BLaER1 (cell line): ENCODE measurements around the gene SHPK.
"Not testable (repeated sequence)": the region's sequence is repeated elsewhere in the genome, so short reads cannot be mapped to it uniquely, and the experiment has no call there.

Source experiments
- H3K27ac ChIP-seq: shearing (Covaris generic); formaldehyde crosslinking; 2 replicates; pipeline ENCODE4 v1.8.1; 2022
- H3K27me3 ChIP-seq: shearing (Covaris generic); formaldehyde crosslinking; 2 replicates; pipeline ENCODE4 v1.8.1; 2022
- H3K36me3 ChIP-seq: shearing (Covaris generic); formaldehyde crosslinking; 2 replicates; pipeline ENCODE4 v1.8.1; 2022
- H3K4me1 ChIP-seq: shearing (Covaris generic); formaldehyde crosslinking; 2 replicates; pipeline ENCODE4 v1.8.1; 2022
- H3K4me2 ChIP-seq: shearing (Covaris generic); formaldehyde crosslinking; 2 replicates; pipeline ENCODE4 v1.8.1; 2022
- H3K4me3 ChIP-seq: shearing (Covaris generic); formaldehyde crosslinking; 2 replicates; pipeline ENCODE4 v1.8.1; 2022
- H3K9ac ChIP-seq: shearing (Covaris generic); formaldehyde crosslinking; 2 replicates; pipeline ENCODE4 v1.8.1; 2022
- H3K9me3 ChIP-seq: shearing (Covaris generic); formaldehyde crosslinking; 2 replicates; pipeline ENCODE4 v1.8.1; 2022
- H4K20me1 ChIP-seq: shearing (Covaris generic); formaldehyde crosslinking; 2 replicates; pipeline ENCODE4 v1.8.1; 2022
- Cebpa-rat ChIP-seq: shearing (Covaris generic); IDR thresholded peaks from 2 replicates; pipeline ENCODE4 v1.8.1; 2022

Gene SHPK

DNA sequence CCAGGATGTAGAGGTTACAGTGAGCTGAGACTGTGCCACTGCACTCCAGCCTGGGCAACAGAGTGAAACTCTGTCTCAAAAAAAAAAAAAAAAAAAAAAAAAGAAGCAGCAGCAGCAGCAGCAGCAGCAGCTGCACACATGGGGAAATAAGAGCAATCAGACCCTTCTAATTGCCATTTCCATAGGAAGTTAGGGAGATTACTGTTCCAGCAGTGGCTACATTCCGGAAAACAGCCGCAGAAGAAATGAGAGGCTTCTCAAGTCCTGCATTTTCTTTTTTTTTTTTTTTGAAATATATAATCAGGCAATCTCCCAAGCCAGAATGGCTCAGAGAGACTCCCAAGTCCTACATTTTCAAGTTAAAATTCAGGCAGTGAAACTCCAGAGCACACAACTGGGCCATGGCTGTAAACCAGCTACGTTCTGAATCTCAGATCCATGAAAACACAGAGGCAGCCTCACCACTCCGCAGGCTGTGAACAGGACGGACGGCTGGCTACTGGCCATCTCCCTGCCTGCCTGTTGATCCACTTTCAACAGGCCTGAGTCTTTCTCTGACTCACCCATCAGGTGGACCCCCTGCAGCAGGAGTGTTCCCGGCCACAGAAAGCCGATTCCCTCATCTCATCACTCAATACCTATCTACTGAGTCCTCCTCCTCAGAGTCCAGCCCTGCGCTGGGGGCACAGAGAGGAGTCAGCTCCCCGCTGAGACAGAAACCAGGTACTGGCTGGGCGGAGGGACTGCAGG, 41.8 kb downstream of the SHPK start:
- Histone ChIP-seq H3K9ac (no peak overlapping the region), H4K20me1 (no peaks in the 10 kb centered on the region), H3K4me3 (no peak overlapping the region), H3K4me2 (no peak overlapping the region), H3K4me1 (peaks cover 24% of the 10 kb centered on the region), H3K9me3 (no peaks in the 10 kb centered on the region), H3K27ac (peak overlapping the region; percentile 18; the same call in 1 of the 2 replicates), H3K27me3 (no peaks in the 10 kb centered on the region), H3K36me3 (peaks cover 19% of the 10 kb centered on the region; the same call in 1 of the 2 replicates)
- no peak for TF ChIP-seq Cebpa-rat

GRCh38 chr17:3593384-3593783, 42.7 kb downstream of the SHPK start:
- Histone ChIP-seq H3K4me3 (no peak overlapping the region), H3K27me3 (no peaks in the 10 kb centered on the region), H3K27ac (no peak overlapping the region), H3K4me2 (no peak overlapping the region), H3K36me3 (peaks cover 22% of the 10 kb centered on the region; the same call in 1 of the 2 replicates), H3K9ac (no peak overlapping the region), H3K4me1 (peaks cover 31% of the 10 kb centered on the region), H3K9me3 (no peaks in the 10 kb centered on the region), H4K20me1 (no peaks in the 10 kb centered on the region)
- TF ChIP-seq Cebpa-rat, result no peak

- TF ChIP-seq Cebpa-rat, result no peak
- Histone ChIP-seq H3K4me2 (no peak overlapping the region), H3K4me3 (no peak overlapping the region), H4K20me1 (no peaks in the 10 kb centered on the region), H3K27me3 (no peaks in the 10 kb centered on the region), H3K4me1 (peaks cover 37% of the 10 kb centered on the region), H3K36me3 (peaks cover 33% of the 10 kb centered on the region), H3K9ac (no peak overlapping the region), H3K27ac (peak overlapping the region; percentile 38), H3K9me3 (no peaks in the 10 kb centered on the region)
Observed at GRCh38 chr17:3592216-3592860, 43.7 kb downstream of the SHPK start.

- H3K9me3 ChIP-seq, result no peaks in the 10 kb centered on the region
- peak overlapping the region; percentile 80 for H3K4me2 ChIP-seq
- H3K4me1 ChIP-seq, result peaks cover 43% of the 10 kb centered on the region
- H4K20me1 ChIP-seq, result no peaks in the 10 kb centered on the region
- H3K4me3 ChIP-seq, result no peak overlapping the region
- 0 out of 2 replicates have a peak overlapping the region, but pooled peaks have one; percentile 1 for H3K9ac ChIP-seq
- H3K27ac ChIP-seq, result peak overlapping the region; percentile 67
- no peak for TF ChIP-seq Cebpa-rat
- H3K27me3 ChIP-seq, result no peaks in the 10 kb centered on the region
- peaks cover 40% of the 10 kb centered on the region for H3K36me3 ChIP-seq
Observed at GRCh38 chr17:3590768-3591167, 45.3 kb downstream of the SHPK start.

GRCh38 chr17:3590231-3590630, 45.8 kb downstream of the SHPK start:
- H3K27ac ChIP-seq, result peak overlapping the region; percentile 67
- H3K4me2 ChIP-seq, result peak overlapping the region; percentile 80
- no peak for TF ChIP-seq Cebpa-rat
- H3K9me3 ChIP-seq, result no peaks in the 10 kb centered on the region
- H3K4me3 ChIP-seq, result no peak overlapping the region
- 0 out of 2 replicates have a peak overlapping the region, but pooled peaks have one; percentile 1 for H3K9ac ChIP-seq
- peaks cover 42% of the 10 kb centered on the region for H3K36me3 ChIP-seq
- no peaks in the 10 kb centered on the region for H4K20me1 ChIP-seq
- H3K27me3 ChIP-seq, result no peaks in the 10 kb centered on the region
- peaks cover 48% of the 10 kb centered on the region for H3K4me1 ChIP-seq

- H3K27me3 ChIP-seq, result no peaks in the 10 kb centered on the region
- peaks cover 48% of the 10 kb centered on the region for H3K4me1 ChIP-seq
- peak overlapping the region; percentile 80 for H3K4me2 ChIP-seq
- H3K9ac ChIP-seq, result no peak overlapping the region
- peaks cover 45% of the 10 kb centered on the region for H3K36me3 ChIP-seq
- H3K27ac ChIP-seq, result peak overlapping the region; percentile 67
- H3K9me3 ChIP-seq, result no peaks in the 10 kb centered on the region
- no peaks in the 10 kb centered on the region for H4K20me1 ChIP-seq
- TF ChIP-seq Cebpa-rat, result no peak
- no peak overlapping the region for H3K4me3 ChIP-seq
Observed at GRCh38 chr17:3589784-3590183, 46.3 kb downstream of the SHPK start.

DNA sequence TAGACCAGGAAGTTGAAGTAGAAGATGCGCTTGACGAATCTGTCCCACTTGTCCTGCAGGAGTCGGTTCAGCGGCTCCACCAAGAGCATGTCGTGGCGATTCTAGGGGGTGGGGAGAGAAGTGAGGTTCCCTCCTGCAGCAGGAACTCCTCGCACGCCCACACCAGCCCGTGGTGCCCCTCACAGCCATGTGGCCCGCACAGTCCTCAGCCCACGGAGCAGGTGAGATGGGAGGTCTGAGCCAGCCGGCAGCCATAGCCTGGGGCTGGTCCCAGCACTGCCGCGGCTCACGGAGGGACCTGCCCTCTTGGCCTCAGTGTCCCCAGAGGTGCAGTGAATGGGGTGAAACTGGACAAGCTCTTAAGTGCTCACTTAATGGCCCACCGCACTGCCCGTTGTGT, 50.2 kb downstream of the SHPK start:
- Histone ChIP-seq H3K4me1 (peaks cover 40% of the 10 kb centered on the region), H3K4me2 (peak overlapping the region; percentile 19; the same call in 1 of the 2 replicates)

DNA sequence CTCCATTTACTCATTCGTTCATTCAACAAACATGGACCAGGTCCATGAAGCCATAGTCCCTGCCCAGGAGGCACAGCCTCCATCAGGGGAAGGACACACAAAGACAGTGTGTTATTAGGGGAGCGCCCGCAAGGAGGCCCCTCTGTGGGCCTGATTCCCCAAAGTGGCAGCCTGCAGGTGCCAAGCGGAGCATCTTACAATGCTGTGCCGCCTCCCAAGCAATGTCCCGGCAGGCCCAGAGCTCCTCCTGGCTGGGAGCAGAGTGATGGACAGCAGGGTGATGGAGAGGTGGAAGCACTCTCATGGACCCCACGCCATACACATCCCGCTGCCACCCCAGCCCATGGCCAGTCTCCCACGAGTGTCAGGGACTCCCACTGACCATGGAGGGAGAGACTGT, 52.6 kb downstream of the SHPK start:
- no peak overlapping the region for H3K27ac ChIP-seq
- H3K27me3 ChIP-seq, result no peaks in the 10 kb centered on the region
- H4K20me1 ChIP-seq, result no peaks in the 10 kb centered on the region
- peaks cover 66% of the 10 kb centered on the region for H3K36me3 ChIP-seq
- no peak for TF ChIP-seq Cebpa-rat
- no peak overlapping the region for H3K4me3 ChIP-seq
- H3K4me2 ChIP-seq, result no peak overlapping the region
- H3K4me1 ChIP-seq, result peaks cover 18% of the 10 kb centered on the region
- H3K9ac ChIP-seq, result no peak overlapping the region
- H3K9me3 ChIP-seq, result no peaks in the 10 kb centered on the region

More for the DNA sequence above, 50.2 kb downstream of the SHPK start:
- Histone ChIP-seq H3K27ac (peak overlapping the region; percentile 41; the same call in 1 of the 2 replicates), H3K4me3 (no peak overlapping the region), H3K36me3 (peaks cover 59% of the 10 kb centered on the region), H3K9me3 (no peaks in the 10 kb centered on the region), H3K9ac (no peak overlapping the region), H4K20me1 (no peaks in the 10 kb centered on the region), H3K27me3 (no peaks in the 10 kb centered on the region)
- no peak for TF ChIP-seq Cebpa-rat

DNA sequence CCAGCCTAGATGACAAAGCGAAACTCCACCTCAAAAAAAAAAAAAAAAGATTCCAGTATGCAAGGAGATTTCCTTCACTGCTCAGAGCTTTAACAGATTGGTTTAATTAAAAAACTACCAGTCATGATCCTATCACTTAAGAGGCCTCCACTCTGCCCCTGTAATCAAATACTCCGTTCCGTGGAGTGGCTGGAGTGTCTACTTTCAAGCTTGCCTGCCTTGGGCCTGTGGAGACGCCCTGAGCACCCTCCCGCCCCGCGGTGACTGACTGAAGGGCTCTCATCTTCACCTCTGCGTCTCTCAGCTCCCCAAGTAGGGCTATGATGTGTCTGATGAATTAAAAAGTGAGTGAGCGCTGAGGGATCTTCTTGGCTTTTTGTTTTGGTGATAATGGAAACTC, 53.1 kb downstream of the SHPK start:
- peaks cover 64% of the 10 kb centered on the region for H3K36me3 ChIP-seq
- no peak overlapping the region for H3K9ac ChIP-seq
- TF ChIP-seq Cebpa-rat, result no peak
- H3K27me3 ChIP-seq, result no peaks in the 10 kb centered on the region
- no peak overlapping the region for H3K4me2 ChIP-seq
- H3K4me1 ChIP-seq, result peaks cover 13% of the 10 kb centered on the region
- H4K20me1 ChIP-seq, result no peaks in the 10 kb centered on the region
- no peak overlapping the region for H3K4me3 ChIP-seq
- H3K9me3 ChIP-seq, result no peaks in the 10 kb centered on the region
- no peak overlapping the region for H3K27ac ChIP-seq

GRCh38 chr17:3578667-3579066, 57.4 kb downstream of the SHPK start:
- peaks cover 41% of the 10 kb centered on the region for H3K36me3 ChIP-seq
- not testable (repeated sequence) for H4K20me1 ChIP-seq

More at GRCh38 chr17:3578667-3579066, 57.4 kb downstream of the SHPK start:
- H3K4me3 ChIP-seq, H3K27ac ChIP-seq, H3K9me3 ChIP-seq, H3K9ac ChIP-seq, H3K4me1 ChIP-seq, H3K4me2 ChIP-seq, H3K27me3 ChIP-seq: not testable (repeated sequence)
